Measurements from ENCODE around the gene KRTAP10-8.

GRCh38 chr21:44649521-44650100, 37.7 kb downstream of the KRTAP10-8 start:
- TF ChIP-seq, protein P1, sequence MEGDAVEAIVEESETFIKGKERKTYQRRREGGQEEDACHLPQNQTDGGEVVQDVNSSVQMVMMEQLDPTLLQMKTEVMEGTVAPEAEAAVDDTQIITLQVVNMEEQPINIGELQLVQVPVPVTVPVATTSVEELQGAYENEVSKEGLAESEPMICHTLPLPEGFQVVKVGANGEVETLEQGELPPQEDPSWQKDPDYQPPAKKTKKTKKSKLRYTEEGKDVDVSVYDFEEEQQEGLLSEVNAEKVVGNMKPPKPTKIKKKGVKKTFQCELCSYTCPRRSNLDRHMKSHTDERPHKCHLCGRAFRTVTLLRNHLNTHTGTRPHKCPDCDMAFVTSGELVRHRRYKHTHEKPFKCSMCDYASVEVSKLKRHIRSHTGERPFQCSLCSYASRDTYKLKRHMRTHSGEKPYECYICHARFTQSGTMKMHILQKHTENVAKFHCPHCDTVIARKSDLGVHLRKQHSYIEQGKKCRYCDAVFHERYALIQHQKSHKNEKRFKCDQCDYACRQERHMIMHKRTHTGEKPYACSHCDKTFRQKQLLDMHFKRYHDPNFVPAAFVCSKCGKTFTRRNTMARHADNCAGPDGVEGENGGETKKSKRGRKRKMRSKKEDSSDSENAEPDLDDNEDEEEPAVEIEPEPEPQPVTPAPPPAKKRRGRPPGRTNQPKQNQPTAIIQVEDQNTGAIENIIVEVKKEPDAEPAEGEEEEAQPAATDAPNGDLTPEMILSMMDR (IDR thresholded peaks at IDR 0.05), result no peak
- TF ChIP-seq POLR2A (IDR thresholded peaks at IDR 0.05), result no peak

Measured in lower leg skin (tissue), 3 donors.